Measurements from ENCODE around the gene MYBPC2. TPM values are rescaled to one million over a fixed set of nuclear protein-coding genes. Genes with fewer than 3 reads are reported as not detected.

Gene MYBPC2
- total and polyA plus RNA-seq, 10 donors: 0.28 to 1.7 (median 0.42) TPM; not detected in 2

DNA sequence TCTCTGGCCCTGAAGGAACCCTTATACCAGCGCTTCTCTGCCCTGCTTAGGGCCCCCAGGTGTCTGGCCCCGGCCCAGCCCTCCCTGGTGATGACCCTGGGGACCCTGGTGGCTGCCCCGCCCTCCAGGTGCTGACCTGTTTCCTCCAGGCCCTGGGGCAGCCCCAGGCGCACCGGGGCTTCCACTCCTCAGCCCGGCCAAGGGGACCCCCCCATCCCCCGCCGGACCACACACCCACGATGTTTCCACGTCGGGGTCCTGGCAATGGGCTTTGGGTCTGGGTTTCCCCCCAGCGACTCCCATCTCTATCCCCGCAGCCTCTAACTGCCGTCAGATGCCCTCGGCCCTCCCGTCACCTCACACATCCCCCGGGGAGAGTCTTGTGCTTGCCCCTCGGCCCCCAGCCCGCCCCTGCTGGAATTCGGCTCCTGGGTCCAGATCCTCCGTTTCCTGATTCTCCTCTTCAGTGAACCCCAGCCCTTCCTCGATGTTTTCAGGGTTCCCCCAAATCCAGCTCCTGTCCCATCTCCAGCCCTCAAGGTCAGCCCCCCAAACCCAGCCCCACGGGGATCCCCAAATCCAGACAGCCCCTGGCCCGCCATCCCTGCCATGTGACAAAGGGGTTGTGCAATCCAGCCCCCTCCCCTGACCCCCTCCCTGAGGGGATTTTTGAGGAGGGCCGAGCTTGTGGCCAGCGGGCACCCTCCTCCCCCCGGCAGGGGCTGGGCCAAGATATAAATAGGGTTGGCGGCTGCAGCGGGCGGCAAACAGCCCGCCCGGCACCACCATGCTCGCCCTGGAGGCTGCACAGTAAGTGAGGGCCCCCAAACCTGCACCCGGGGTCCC, 14.3 kb upstream of the MYBPC2 start, which contains the start of gene SPIB:
TSS of gene SPIB (plus strand) at position 763 of the 846 bp plus-strand sequence. CDS start at position 788, 25 bp downstream.
- WGBS, 5 donors: 19 to 36% (median 27%) methylated on average over 28 to 34 of the region's 34 CpGs
- Histone ChIP-seq H3K4me3 (peak within 1 kb of the TSS; percentile 28 to 81 (median 48)), H3K36me3 (peaks cover 0 to 22% (median 0%) of the 10 kb centered on the region in 6 donors), H3K27me3 (replicated peaks in 1 of 7) (peaks cover 0 to 59% (median 9%) of the 10 kb centered on the region in 7 donors), H3K9me3 (no peaks in the 10 kb centered on the region), H3K27ac (peak within 1 kb of the TSS; percentile 17 to 93 (median 66)), H3K4me1 (peaks cover 0 to 86% (median 44%) of the 10 kb centered on the region in 6 donors)
- peak; percentile 87 for DNase-seq
- intact Hi-C loops (cut with DNase I; ENCODE audit: low total_unique reads): loop anchor here (10.0 kb wide), 1 partner anchor 54 kb away; the partner anchor contains the start of gene NAPSA
- peak; percentile 72 to 79 (median 74) for TF ChIP-seq POLR2AphosphoS5 (IDR thresholded peaks at IDR 0.05)
- TF ChIP-seq, protein P1, sequence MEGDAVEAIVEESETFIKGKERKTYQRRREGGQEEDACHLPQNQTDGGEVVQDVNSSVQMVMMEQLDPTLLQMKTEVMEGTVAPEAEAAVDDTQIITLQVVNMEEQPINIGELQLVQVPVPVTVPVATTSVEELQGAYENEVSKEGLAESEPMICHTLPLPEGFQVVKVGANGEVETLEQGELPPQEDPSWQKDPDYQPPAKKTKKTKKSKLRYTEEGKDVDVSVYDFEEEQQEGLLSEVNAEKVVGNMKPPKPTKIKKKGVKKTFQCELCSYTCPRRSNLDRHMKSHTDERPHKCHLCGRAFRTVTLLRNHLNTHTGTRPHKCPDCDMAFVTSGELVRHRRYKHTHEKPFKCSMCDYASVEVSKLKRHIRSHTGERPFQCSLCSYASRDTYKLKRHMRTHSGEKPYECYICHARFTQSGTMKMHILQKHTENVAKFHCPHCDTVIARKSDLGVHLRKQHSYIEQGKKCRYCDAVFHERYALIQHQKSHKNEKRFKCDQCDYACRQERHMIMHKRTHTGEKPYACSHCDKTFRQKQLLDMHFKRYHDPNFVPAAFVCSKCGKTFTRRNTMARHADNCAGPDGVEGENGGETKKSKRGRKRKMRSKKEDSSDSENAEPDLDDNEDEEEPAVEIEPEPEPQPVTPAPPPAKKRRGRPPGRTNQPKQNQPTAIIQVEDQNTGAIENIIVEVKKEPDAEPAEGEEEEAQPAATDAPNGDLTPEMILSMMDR (IDR thresholded peaks at IDR 0.05 in 8 of 11, conservative IDR thresholded peaks at IDR 0.05 in 3 of 11): no peak
- TF ChIP-seq POLR2A (IDR thresholded peaks at IDR 0.05): peak in 1 of 3 donors; percentile 31

DNA sequence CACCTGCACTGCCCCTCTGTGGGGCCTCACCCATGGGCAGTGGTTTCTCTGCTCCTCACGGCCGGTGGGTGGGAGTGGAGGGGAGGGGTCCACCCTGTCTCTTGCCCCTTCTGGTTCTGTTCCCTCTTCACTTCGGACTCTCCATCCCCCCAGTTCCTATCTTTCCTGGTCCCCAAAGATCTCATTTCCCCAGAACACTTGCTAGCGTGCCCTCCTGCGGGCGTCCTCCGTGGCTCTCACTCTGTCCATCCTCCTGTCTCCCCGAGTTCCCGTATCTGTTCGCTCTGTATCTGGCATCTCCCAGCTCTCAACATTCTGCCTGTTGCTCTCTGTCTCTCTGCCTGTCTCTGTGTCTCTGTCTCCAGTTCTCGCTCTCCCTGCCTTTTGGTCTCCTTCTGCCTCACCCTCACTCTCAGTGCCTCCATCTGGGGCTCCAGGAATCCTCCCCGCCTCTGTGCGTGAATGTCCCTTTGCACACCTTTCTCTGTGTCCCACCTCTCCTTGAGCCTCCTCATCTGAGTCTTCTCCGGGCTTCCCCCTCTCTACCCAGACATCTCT, 13.6 kb upstream of the MYBPC2 start:
- Histone ChIP-seq H3K36me3 (peaks cover 0 to 23% (median 0%) of the 10 kb centered on the region in 6 donors), H3K4me3 (peak overlapping the region; percentile 28 to 81 (median 48)), H3K4me1 (peaks cover 0 to 86% (median 44%) of the 10 kb centered on the region in 6 donors), H3K9me3 (no peaks in the 10 kb centered on the region), H3K27me3 (replicated peaks in 1 of 7) (peaks cover 0 to 59% (median 9%) of the 10 kb centered on the region in 7 donors), H3K27ac (peak overlapping the region in 6 of 8 donors; percentile 47 to 93 (median 84))
- intact Hi-C loops (cut with DNase I; ENCODE audit: low total_unique reads): loop anchor here (10.0 kb wide), 1 partner anchor 54 kb away; the partner anchor contains the start of gene NAPSA
- WGBS, 5 donors: 9 to 15% (median 14%) methylated on average over 14 of the region's 14 CpGs
- no peak for TF ChIP-seq POLR2A (IDR thresholded peaks at IDR 0.05)
- no peak for TF ChIP-seq POLR2AphosphoS5 (IDR thresholded peaks at IDR 0.05)
- TF ChIP-seq, protein P1 (IDR thresholded peaks at IDR 0.05 in 8 of 11, conservative IDR thresholded peaks at IDR 0.05 in 3 of 11): no peak
- no peak for DNase-seq

- TF ChIP-seq POLR2AphosphoS5 (IDR thresholded peaks at IDR 0.05) (peak; percentile 64 to 75 (median 65)), POLR2A (IDR thresholded peaks at IDR 0.05) (no peak)
- intact Hi-C loops (cut with DNase I; ENCODE audit: low total_unique reads): loop anchor here (10.0 kb wide), 1 partner anchor 55 kb away; the partner anchor contains the start of gene NAPSA
- peaks cover 0 to 59% (median 9%) of the 10 kb centered on the region in 7 donors for H3K27me3 ChIP-seq (replicated peaks in 1 of 7)
Measured at GRCh38 chr19:50419580-50420035, 13.1 kb upstream of the MYBPC2 start.

GRCh38 chr19:50420127-50420526, 12.6 kb upstream of the MYBPC2 start:
- WGBS, 5 donors: 24 to 38% (median 30%) methylated on average over 3 of the region's 3 CpGs
- Histone ChIP-seq H3K4me3 (peak overlapping the region; percentile 28 to 81 (median 48)), H3K27me3 (replicated peaks in 1 of 7) (peaks cover 0 to 59% (median 9%) of the 10 kb centered on the region in 7 donors), H3K36me3 (peaks cover 0 to 30% (median 0%) of the 10 kb centered on the region in 6 donors), H3K9me3 (no peaks in the 10 kb centered on the region), H3K27ac (peak overlapping the region in 7 of 8 donors; percentile 17 to 93 (median 82)), H3K4me1 (peaks cover 0 to 76% (median 37%) of the 10 kb centered on the region in 6 donors)
- intact Hi-C loops (cut with DNase I; ENCODE audit: low total_unique reads): no loop called here
- TF ChIP-seq POLR2AphosphoS5 (IDR thresholded peaks at IDR 0.05) (no peak), POLR2A (IDR thresholded peaks at IDR 0.05) (no peak)
- TF ChIP-seq, protein P1 (IDR thresholded peaks at IDR 0.05 in 8 of 11, conservative IDR thresholded peaks at IDR 0.05 in 3 of 11): no peak
- no peak for DNase-seq

More at GRCh38 chr19:50419580-50420035, 13.1 kb upstream of the MYBPC2 start:
- H3K4me3 ChIP-seq: peak overlapping the region; percentile 28 to 81 (median 48)
- no peaks in the 10 kb centered on the region for H3K9me3 ChIP-seq
- H3K27ac ChIP-seq: peak overlapping the region; percentile 17 to 93 (median 66)
- WGBS, 5 donors: 7 to 16% (median 13%) methylated on average over 7 to 8 of the region's 8 CpGs
- DNase-seq: no peak
- H3K36me3 ChIP-seq: peaks cover 0 to 28% (median 0%) of the 10 kb centered on the region in 6 donors
- peaks cover 0 to 81% (median 42%) of the 10 kb centered on the region in 6 donors for H3K4me1 ChIP-seq

All from spleen (tissue), 11 donors.